Measurements from ENCODE around the gene NOL4L.

NOL4L gene

GRCh38 chr20:32460231-32460630 lies 124.9 kb downstream of the NOL4L start:
- H3K27me3 ChIP-seq (ENCODE audit: insufficient read depth, low read length): no peaks in the 10 kb centered on the region
- no peak overlapping the region for H3K27ac ChIP-seq (ENCODE audit: low read depth, low read length, poor library complexity, severe bottlenecking)
- H3K9me2 ChIP-seq (ENCODE audit: low read depth, low read length): no peaks in the 10 kb centered on the region
- no peaks in the 10 kb centered on the region for H3K79me2 ChIP-seq (ENCODE audit: insufficient read depth, low read length)
- H3F3A ChIP-seq (ENCODE audit: insufficient read depth, low read length): no peaks in the 10 kb centered on the region
- H2AFZ ChIP-seq (ENCODE audit: low read length): no peak overlapping the region
- H3K4me1 ChIP-seq (ENCODE audit: insufficient read depth, low read length, severe bottlenecking): peaks cover 7% of the 10 kb centered on the region
- H3K4me2 ChIP-seq (ENCODE audit: low read length): no peak overlapping the region
- no peaks in the 10 kb centered on the region for H3K36me3 ChIP-seq (ENCODE audit: insufficient read depth, low read length)
- no peaks in the 10 kb centered on the region for H3K9me3 ChIP-seq (ENCODE audit: low read length)
- H3K4me3 ChIP-seq (ENCODE audit: low read depth, low read length, poor library complexity, severe bottlenecking): no peak overlapping the region
- no peaks in the 10 kb centered on the region for H4K20me1 ChIP-seq (ENCODE audit: insufficient read depth, low read length)
- TF ChIP-seq CTCF (IDR thresholded peaks at IDR 0.05; ENCODE audit: low read length) (no peak), EZH2 (IDR thresholded peaks at IDR 0.05; ENCODE audit: borderline replicate concordance, low read length) (no peak)
- H3K9ac ChIP-seq (ENCODE audit: low read length): no peak overlapping the region

GRCh38 chr20:32458837-32459220 lies 126.3 kb downstream of the NOL4L start:
- no peak overlapping the region for H3K27ac ChIP-seq (ENCODE audit: low read depth, low read length, poor library complexity, severe bottlenecking)
- no peaks in the 10 kb centered on the region for H3F3A ChIP-seq (ENCODE audit: insufficient read depth, low read length)
- H3K4me3 ChIP-seq (ENCODE audit: low read depth, low read length, poor library complexity, severe bottlenecking): no peak overlapping the region
- H3K36me3 ChIP-seq (ENCODE audit: insufficient read depth, low read length): no peaks in the 10 kb centered on the region
- no peaks in the 10 kb centered on the region for H3K79me2 ChIP-seq (ENCODE audit: insufficient read depth, low read length)
- H2AFZ ChIP-seq (ENCODE audit: low read length): no peak overlapping the region
- H3K4me2 ChIP-seq (ENCODE audit: low read length): no peak overlapping the region
- no peak for TF ChIP-seq CTCF (IDR thresholded peaks at IDR 0.05; ENCODE audit: low read length)
- TF ChIP-seq EZH2 (IDR thresholded peaks at IDR 0.05; ENCODE audit: borderline replicate concordance, low read length): no peak
- no peaks in the 10 kb centered on the region for H3K27me3 ChIP-seq (ENCODE audit: insufficient read depth, low read length)
- H4K20me1 ChIP-seq (ENCODE audit: insufficient read depth, low read length): no peaks in the 10 kb centered on the region
- no peak overlapping the region for H3K9ac ChIP-seq (ENCODE audit: low read length)
- H3K9me3 ChIP-seq (ENCODE audit: low read length): no peaks in the 10 kb centered on the region
- no peaks in the 10 kb centered on the region for H3K9me2 ChIP-seq (ENCODE audit: low read depth, low read length)
- H3K4me1 ChIP-seq (ENCODE audit: insufficient read depth, low read length, severe bottlenecking): peaks cover 7% of the 10 kb centered on the region

GRCh38 chr20:32458061-32458836 lies 126.9 kb downstream of the NOL4L start:
- Histone ChIP-seq H3K9me2 (ENCODE audit: low read depth, low read length) (no peaks in the 10 kb centered on the region), H3K9me3 (ENCODE audit: low read length) (no peaks in the 10 kb centered on the region), H3K27ac (ENCODE audit: low read depth, low read length, poor library complexity, severe bottlenecking) (no peak overlapping the region), H3K4me3 (ENCODE audit: low read depth, low read length, poor library complexity, severe bottlenecking) (no peak overlapping the region), H2AFZ (ENCODE audit: low read length) (no peak overlapping the region), H3K27me3 (ENCODE audit: insufficient read depth, low read length) (no peaks in the 10 kb centered on the region), H3F3A (ENCODE audit: insufficient read depth, low read length) (no peaks in the 10 kb centered on the region), H3K36me3 (ENCODE audit: insufficient read depth, low read length) (no peaks in the 10 kb centered on the region; the same call in 1 of the 2 replicates), H3K79me2 (ENCODE audit: insufficient read depth, low read length) (no peaks in the 10 kb centered on the region), H3K4me2 (ENCODE audit: low read length) (no peak overlapping the region), H4K20me1 (ENCODE audit: insufficient read depth, low read length) (no peaks in the 10 kb centered on the region), H3K4me1 (ENCODE audit: insufficient read depth, low read length, severe bottlenecking) (peaks cover 7% of the 10 kb centered on the region), H3K9ac (ENCODE audit: low read length) (no peak overlapping the region)
- no peak for TF ChIP-seq EZH2 (IDR thresholded peaks at IDR 0.05; ENCODE audit: borderline replicate concordance, low read length)
- TF ChIP-seq CTCF (IDR thresholded peaks at IDR 0.05; ENCODE audit: low read length): no peak
